ENCODE data around the gene HBE1.
"Not testable (repeated sequence)": the region's sequence is repeated elsewhere in the genome, so short reads cannot be mapped to it uniquely, and the experiment has no call there.

HBE1 gene

GRCh38 chr11:5252192-5252918 lies 17.4 kb downstream of the HBE1 start:
- DNase-seq, result no peak

- no peak for DNase-seq
Measured at GRCh38 chr11:5251746-5252145, 18.0 kb downstream of the HBE1 start.

GRCh38 chr11:5250543-5251204 lies 19.1 kb downstream of the HBE1 start:
- no peak for DNase-seq

- not testable (repeated sequence) for DNase-seq
Measured at GRCh38 chr11:5249807-5250396, 19.8 kb downstream of the HBE1 start, which contains the start of gene HBG1. HBG1 (minus strand) TSS chr11:5249857; CDS start chr11:5249804, 53 bp downstream.

- DNase-seq, result not testable (repeated sequence)
Measured at GRCh38 chr11:5248498-5248897, 21.2 kb downstream of the HBE1 start.

GRCh38 chr11:5247472-5248192 lies 22.1 kb downstream of the HBE1 start:
- DNase-seq, result no peak

GRCh38 chr11:5246772-5247471 lies 22.8 kb downstream of the HBE1 start:
- no peak for DNase-seq

GRCh38 chr11:5245155-5245554 lies 24.6 kb downstream of the HBE1 start:
- DNase-seq, result no peak

- DNase-seq, result no peak
Measured at GRCh38 chr11:5243816-5244180, 25.9 kb downstream of the HBE1 start.

GRCh38 chr11:5242933-5243815 lies 26.6 kb downstream of the HBE1 start:
- no peak for DNase-seq

GRCh38 chr11:5242208-5242607 lies 27.5 kb downstream of the HBE1 start:
- no peak for DNase-seq

GRCh38 chr11:5241458-5241857 lies 28.3 kb downstream of the HBE1 start:
- DNase-seq, result no peak

GRCh38 chr11:5240458-5240857 lies 29.3 kb downstream of the HBE1 start:
- DNase-seq, result no peak

GRCh38 chr11:5240056-5240455 lies 29.7 kb downstream of the HBE1 start:
- no peak for DNase-seq

- peak; percentile 8 to 9 for DNase-seq
Measured at GRCh38 chr11:5239046-5239445, 30.7 kb downstream of the HBE1 start.

GRCh38 chr11:5238486-5238885 lies 31.3 kb downstream of the HBE1 start:
- peak; percentile 4 to 29 for DNase-seq

GRCh38 chr11:5237420-5237819 lies 32.3 kb downstream of the HBE1 start:
- DNase-seq, result no peak

GRCh38 chr11:5235364-5236095 lies 34.2 kb downstream of the HBE1 start:
- no peak for DNase-seq

- DNase-seq, result peak in 1 of 2 donors; percentile 9
Measured at GRCh38 chr11:5234381-5234834, 35.3 kb downstream of the HBE1 start, which contains the start of gene HBD. HBD (minus strand) TSS chr11:5234483; CDS start chr11:5234433, 50 bp downstream.

GRCh38 chr11:5233307-5233706 lies 36.4 kb downstream of the HBE1 start:
- DNase-seq, result no peak

- no peak for DNase-seq
Measured at GRCh38 chr11:5232821-5233220, 36.9 kb downstream of the HBE1 start.

Data from inflammatory macrophage (primary cell).